ENCODE data around the gene ZNF136. TPM values are rescaled to one million over a fixed set of nuclear protein-coding genes. Genes with fewer than 3 reads are reported as not detected.
A peak's percentile ranks its signal among the peaks of the same experiment; 100 is the strongest.

Gene ZNF136
- total and polyA plus RNA-seq, 9 of the 15 experiments (the other 6 are each of a cell fraction or from before 2014, with no cell fraction given): 1.0 to 5.3 (median 3.1) TPM

- Histone ChIP-seq H3K79me2 (ENCODE audit: control insufficient read depth, insufficient read depth, low read length) (no peaks in the 10 kb centered on the region), H3K9me3 (replicated peaks; ENCODE audit: control insufficient read depth, insufficient read depth, low read depth, low read length) (peaks cover 1% of the 10 kb centered on the region; the same call in 1 of the 2 replicates), H2AFZ (ENCODE audit: low read depth, low read length) (no peak overlapping the region), H4K20me1 (replicated peaks; ENCODE audit: control insufficient read depth, insufficient read depth, low read length) (no peaks in the 10 kb centered on the region), H3K27me3 (ENCODE audit: control insufficient read depth in 2 of 2, insufficient read depth in 2 of 2, low read length in 2 of 2) (no peaks in the 10 kb centered on the region), H3K9ac (ENCODE audit: insufficient read depth in 1 of 2, low read depth in 2 of 2, low read length in 2 of 2) (no peak overlapping the region), H3K36me3 (ENCODE audit: control insufficient read depth, insufficient read depth, low read length) (no peaks in the 10 kb centered on the region), H3K27ac (ENCODE audit: extremely low read depth, low read depth, low read length) (no peak overlapping the region), H3K9me1 (ENCODE audit: control insufficient read depth, insufficient read depth, low read length) (no peaks in the 10 kb centered on the region), H3K4me2 (ENCODE audit: insufficient read depth, low read length) (no peak overlapping the region), H3K4me3 (no peak overlapping the region), H3K4me1 (replicated peaks in 1 of 2; ENCODE audit: control insufficient read depth in 2 of 2, insufficient read depth in 2 of 2, low read length in 2 of 2) (peaks cover 0 to 3% of the 10 kb centered on the region in 2 experiments; a peak in 1 of 5 replicates)
- in situ Hi-C loops (cut with MboI): loop anchor here (10.0 kb wide), 1 partner anchor 475 kb away; no protein-coding TSS in a partner anchor
- no TSS peak for BruUV-seq (replicated peaks)
- POLR2A ChIA-PET: no interaction called here
- no peak for TF ChIP-seq ETV1 (tag; conservative IDR thresholded peaks at IDR 0.05; ENCODE audit: low read depth)
- TF ChIP-seq ZC3H11A (IDR thresholded peaks at IDR 0.05; ENCODE audit: low read depth, low read length): no peak
- no peak for TF ChIP-seq ZNF146 (CRISPR knock-in tag; IDR thresholded peaks at IDR 0.05; ENCODE audit: unreplicated experiment)
- ATAC-seq (no peak), DNase-seq (ENCODE audit: extremely low read depth in 1 of 4, low spot score in 3 of 4) (no peak), FAIRE-seq (no peak)
- intact Hi-C loops (cut with micrococcal nuclease): no loop called here
- 3% methylated on average over 3 of the region's 3 CpGs for WGBS (ENCODE audit: insufficient coverage, low coverage, missing lambda C conversion rate)
- CTCF ChIA-PET (ENCODE audit: low intra/inter-chr PET ratio): no interaction called here
Measured at GRCh38 chr19:12199757-12200419, 37.0 kb downstream of the ZNF136 start.

GRCh38 chr19:12202250-12202649 is 39.4 kb downstream of the ZNF136 start:
- ChIA-PET POLR2A (no interaction called here), CTCF (ENCODE audit: low intra/inter-chr PET ratio) (no interaction called here)
- H4K20me1 ChIP-seq (replicated peaks; ENCODE audit: control insufficient read depth, insufficient read depth, low read length): no peaks in the 10 kb centered on the region
- no peaks in the 10 kb centered on the region for H3K27me3 ChIP-seq (ENCODE audit: control insufficient read depth in 2 of 2, insufficient read depth in 2 of 2, low read length in 2 of 2)
- no peak overlapping the region for H2AFZ ChIP-seq (ENCODE audit: low read depth, low read length)
- H3K4me1 ChIP-seq (replicated peaks in 1 of 2; ENCODE audit: control insufficient read depth in 2 of 2, insufficient read depth in 2 of 2, low read length in 2 of 2): no peaks in the 10 kb centered on the region
- peak in 1 of 4 experiments; percentile 51 for DNase-seq (ENCODE audit: extremely low read depth in 1 of 4, low spot score in 3 of 4)
- FAIRE-seq: peak; percentile 84
- intact Hi-C loops (cut with micrococcal nuclease): no loop called here
- no peak overlapping the region for H3K27ac ChIP-seq (ENCODE audit: extremely low read depth, low read depth, low read length)
- H3K79me2 ChIP-seq (ENCODE audit: control insufficient read depth, insufficient read depth, low read length): no peaks in the 10 kb centered on the region
- WGBS (ENCODE audit: insufficient coverage, low coverage, missing lambda C conversion rate): 0% methylated on average over 3 of the region's 4 CpGs
- no peaks in the 10 kb centered on the region for H3K36me3 ChIP-seq (ENCODE audit: control insufficient read depth, insufficient read depth, low read length)
- no peaks in the 10 kb centered on the region for H3K9me1 ChIP-seq (ENCODE audit: control insufficient read depth, insufficient read depth, low read length)
- ATAC-seq: peak; percentile 86
- in situ Hi-C loops (cut with MboI): loop anchor here (10.0 kb wide), 1 partner anchor 473 kb away; no protein-coding TSS in a partner anchor
- no peak overlapping the region for H3K4me3 ChIP-seq
- no TSS peak for BruUV-seq (replicated peaks)
- H3K9me3 ChIP-seq (replicated peaks; ENCODE audit: control insufficient read depth, insufficient read depth, low read depth, low read length): no peaks in the 10 kb centered on the region; the same call in 1 of the 2 replicates
- no peak overlapping the region for H3K9ac ChIP-seq (ENCODE audit: insufficient read depth in 1 of 2, low read depth in 2 of 2, low read length in 2 of 2)
- H3K4me2 ChIP-seq (ENCODE audit: insufficient read depth, low read length): no peak overlapping the region
- TF ChIP-seq FIP1L1 (IDR thresholded peaks at IDR 0.05; ENCODE audit: low read depth, low read length, poor library complexity, severe bottlenecking) (no peak), KAT8 (IDR thresholded peaks at IDR 0.05; ENCODE audit: low read depth) (no peak), SMC3 (conservative IDR thresholded peaks at IDR 0.05; ENCODE audit: insufficient read depth, low read depth, low read length) (peak; percentile 53), REST (IDR thresholded peaks at IDR 0.05; ENCODE audit: borderline replicate concordance) (peak; percentile 67; the same call in 1 of the 2 replicates), REST (CRISPR knock-in tag; IDR thresholded peaks at IDR 0.05; ENCODE audit: low read depth) (no peak)

Data from K562 (cell line).